B cell (primary cell): ENCODE results near the gene NTSR2.

ENCODE experiments used
- EZH2 ChIP-seq: IDR thresholded peaks from 2 replicates; pipeline ENCODE4 v1.6.1; 2012; ENCODE audit warnings: borderline replicate concordance, low read depth, mild to moderate bottlenecking, moderate library complexity, low read length; ENCODE audit not compliant: insufficient read depth, poor library complexity, severe bottlenecking
- TF ChIP-seq, protein P1 (sequence below): fragments of 200-600 bp; IDR thresholded peaks from one replicate; pipeline ENCODE4 v1.8.0; 2022; ENCODE audit warnings: antibody characterized with exemption, mild to moderate bottlenecking

DNA sequence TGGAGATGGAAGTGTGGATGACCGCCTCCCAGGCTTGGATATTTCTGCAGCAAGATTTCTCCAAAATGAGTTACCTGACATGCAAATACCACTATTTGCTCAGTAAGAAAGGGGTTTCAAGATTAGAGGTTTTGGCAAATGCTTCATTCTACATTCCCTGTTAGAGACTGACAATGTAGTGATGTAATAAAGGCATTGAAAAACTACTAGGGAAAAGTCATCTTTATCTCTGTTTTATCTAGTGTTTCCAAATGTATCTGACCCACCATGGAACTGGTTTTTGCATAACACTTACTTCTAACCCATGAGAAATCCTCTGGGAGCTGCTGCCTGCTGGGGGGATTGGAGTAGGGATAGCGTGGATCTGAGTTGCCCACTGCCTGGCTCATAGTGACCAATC lies 33.0 kb upstream of the NTSR2 start:
- TF ChIP-seq, protein P1, sequence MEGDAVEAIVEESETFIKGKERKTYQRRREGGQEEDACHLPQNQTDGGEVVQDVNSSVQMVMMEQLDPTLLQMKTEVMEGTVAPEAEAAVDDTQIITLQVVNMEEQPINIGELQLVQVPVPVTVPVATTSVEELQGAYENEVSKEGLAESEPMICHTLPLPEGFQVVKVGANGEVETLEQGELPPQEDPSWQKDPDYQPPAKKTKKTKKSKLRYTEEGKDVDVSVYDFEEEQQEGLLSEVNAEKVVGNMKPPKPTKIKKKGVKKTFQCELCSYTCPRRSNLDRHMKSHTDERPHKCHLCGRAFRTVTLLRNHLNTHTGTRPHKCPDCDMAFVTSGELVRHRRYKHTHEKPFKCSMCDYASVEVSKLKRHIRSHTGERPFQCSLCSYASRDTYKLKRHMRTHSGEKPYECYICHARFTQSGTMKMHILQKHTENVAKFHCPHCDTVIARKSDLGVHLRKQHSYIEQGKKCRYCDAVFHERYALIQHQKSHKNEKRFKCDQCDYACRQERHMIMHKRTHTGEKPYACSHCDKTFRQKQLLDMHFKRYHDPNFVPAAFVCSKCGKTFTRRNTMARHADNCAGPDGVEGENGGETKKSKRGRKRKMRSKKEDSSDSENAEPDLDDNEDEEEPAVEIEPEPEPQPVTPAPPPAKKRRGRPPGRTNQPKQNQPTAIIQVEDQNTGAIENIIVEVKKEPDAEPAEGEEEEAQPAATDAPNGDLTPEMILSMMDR, result no peak
- TF ChIP-seq EZH2, result no peak
